GM10266 (cell line): ENCODE data around the gene RAB8A.

Experiments
- DNase-seq: peaks from one replicate; pipeline ENCODE4 v3.0.0; 2012; ENCODE audit errors: extremely low spot score
- TF ChIP-seq, protein P1 (sequence below): IDR thresholded peaks from 2 replicates; pipeline ENCODE4 v1.5.1; 2012; ENCODE audit warnings: mild to moderate bottlenecking, low read depth; ENCODE audit not compliant: control insufficient read depth, insufficient read depth; ENCODE audit errors: missing control alignments

RAB8A gene

GRCh38 chr19:16111160-16111908 lies at the start of gene RAB8A:
TSS of gene RAB8A (plus strand) at chr19:16111889. CDS start at chr19:16111902, 13 bp downstream.
- TF ChIP-seq, protein P1, sequence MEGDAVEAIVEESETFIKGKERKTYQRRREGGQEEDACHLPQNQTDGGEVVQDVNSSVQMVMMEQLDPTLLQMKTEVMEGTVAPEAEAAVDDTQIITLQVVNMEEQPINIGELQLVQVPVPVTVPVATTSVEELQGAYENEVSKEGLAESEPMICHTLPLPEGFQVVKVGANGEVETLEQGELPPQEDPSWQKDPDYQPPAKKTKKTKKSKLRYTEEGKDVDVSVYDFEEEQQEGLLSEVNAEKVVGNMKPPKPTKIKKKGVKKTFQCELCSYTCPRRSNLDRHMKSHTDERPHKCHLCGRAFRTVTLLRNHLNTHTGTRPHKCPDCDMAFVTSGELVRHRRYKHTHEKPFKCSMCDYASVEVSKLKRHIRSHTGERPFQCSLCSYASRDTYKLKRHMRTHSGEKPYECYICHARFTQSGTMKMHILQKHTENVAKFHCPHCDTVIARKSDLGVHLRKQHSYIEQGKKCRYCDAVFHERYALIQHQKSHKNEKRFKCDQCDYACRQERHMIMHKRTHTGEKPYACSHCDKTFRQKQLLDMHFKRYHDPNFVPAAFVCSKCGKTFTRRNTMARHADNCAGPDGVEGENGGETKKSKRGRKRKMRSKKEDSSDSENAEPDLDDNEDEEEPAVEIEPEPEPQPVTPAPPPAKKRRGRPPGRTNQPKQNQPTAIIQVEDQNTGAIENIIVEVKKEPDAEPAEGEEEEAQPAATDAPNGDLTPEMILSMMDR = peak; percentile 91
- peak; percentile 98 for DNase-seq

DNA sequence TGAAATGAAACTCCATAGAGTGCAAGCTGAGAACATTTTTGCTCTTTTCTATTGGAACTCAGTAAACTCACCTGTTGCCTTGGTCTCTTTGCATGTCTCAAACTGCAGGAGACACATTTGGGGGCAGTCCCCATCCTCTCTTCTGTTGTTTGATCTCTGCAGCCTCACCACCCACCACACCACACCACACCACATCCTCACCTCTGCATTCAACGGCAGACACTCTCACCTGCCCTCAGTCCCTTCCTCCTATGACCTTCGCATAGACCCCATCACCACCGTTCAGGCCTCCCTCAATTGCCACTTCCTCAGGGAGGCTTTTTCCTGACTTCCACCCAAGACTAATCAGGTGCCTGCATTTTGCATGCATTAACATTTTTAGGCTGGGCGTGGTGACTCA lies 49.7 kb upstream of the RAB8A start:
- DNase-seq = no peak
- TF ChIP-seq, protein P1 = no peak

GRCh38 chr19:16062789-16063188 lies 48.9 kb upstream of the RAB8A start:
- no peak for DNase-seq
- TF ChIP-seq, protein P1 = peak; percentile 70

GRCh38 chr19:16064209-16064889 lies 47.3 kb upstream of the RAB8A start:
- TF ChIP-seq, protein P1 = no peak
- DNase-seq = no peak

GRCh38 chr19:16066611-16067104 lies 45.0 kb upstream of the RAB8A start:
- DNase-seq = peak; percentile 79
- TF ChIP-seq, protein P1 = peak; percentile 72

- TF ChIP-seq, protein P1 = no peak
- DNase-seq = no peak
Measured at GRCh38 chr19:16067205-16067938, 44.3 kb upstream of the RAB8A start.

GRCh38 chr19:16068696-16069259 lies 42.9 kb upstream of the RAB8A start:
- peak; percentile 17 for DNase-seq
- TF ChIP-seq, protein P1 = no peak
